Uterus (tissue), 4 donors: Measurements from ENCODE around the gene ZNF407. TPM values are rescaled to one million over a fixed set of nuclear protein-coding genes. Genes with fewer than 3 reads are reported as not detected.

Experiments
- DNase-seq, 2 donors: peaks; one replicate each; pipeline ENCODE4 v3.0.0-alpha.2; 2019 to 2020
- H3K27ac ChIP-seq, 2 donors: fragments of 200-600 bp; sonication (generic); 1 replicate in 1 of 2; 2 replicates in 1 of 2; pipeline ENCODE4 v1.5.1; 2016 to 2018
- H3K27me3 ChIP-seq, 2 donors: fragments of 200-600 bp; sonication (generic); one replicate each; pipeline ENCODE4 v1.5.1; 2018 to 2019; ENCODE audit warnings: control low read depth in 1 of 2
- H3K36me3 ChIP-seq, 2 donors: fragments of 200-600 bp; sonication (generic); one replicate each; pipeline ENCODE4 v1.5.1; 2019; ENCODE audit warnings: control low read depth in 1 of 2
- H3K4me1 ChIP-seq, 2 donors: fragments of 200-600 bp; sonication (generic); one replicate each; pipeline ENCODE4 v1.5.1; 2018 to 2019; ENCODE audit warnings: control low read depth in 1 of 2
- H3K4me3 ChIP-seq, 2 donors: fragments of 200-600 bp; sonication (generic); 1 replicate in 1 of 2; 2 replicates in 1 of 2; pipeline ENCODE4 v1.5.1; 2018 to 2019; ENCODE audit warnings: mild to moderate bottlenecking in 1 of 2
- H3K9me3 ChIP-seq, 2 donors: fragments of 200-600 bp; sonication (generic); one replicate each; pipeline ENCODE4 v1.5.1; 2019; ENCODE audit warnings: control low read depth in 1 of 2
- CTCF ChIP-seq, 4 experiments: fragments of 200-600 bp in 2 of 4; fragments of 450-650 bp in 2 of 4; sonication (generic) in 2 of 4; IDR thresholded peaks; one replicate each; pipeline ENCODE4 v1.5.1; 2016 to 2019; ENCODE audit warnings: antibody characterized with exemption in 4 of 4, mild to moderate bottlenecking in 2 of 4, moderate library complexity in 1 of 4
- POLR2A ChIP-seq, 2 donors: fragments of 450-650 bp; IDR thresholded peaks; one replicate each; pipeline ENCODE4 v1.6.1; 2016; ENCODE audit warnings: antibody characterized with exemption in 2 of 2, mild to moderate bottlenecking in 1 of 2, moderate library complexity in 1 of 2
- intact Hi-C: fragments of 100-400 bp; cut with DNase I; formaldehyde crosslinking; loops from one replicate; pipeline ENCODE4 v1.15.1; 2023; ENCODE audit warnings: low total_unique reads
- total RNA-seq, 4 donors: library from RNA; depleted of rRNA in 3 of 4; stranded (reverse); fragments of >200 nt in 3 of 4; gene quantifications; one replicate each; pipeline versions ENCODE4 v1.1.0 to v1.2.4, GENCODE V29; 2014 to 2023
- donor health status: DM: yes; HTN: yes; CAD: no.

Gene ZNF407
- total RNA-seq, 4 donors from 2014 or later, result 10.6 to 38.9 (median 23.7) TPM

DNA sequence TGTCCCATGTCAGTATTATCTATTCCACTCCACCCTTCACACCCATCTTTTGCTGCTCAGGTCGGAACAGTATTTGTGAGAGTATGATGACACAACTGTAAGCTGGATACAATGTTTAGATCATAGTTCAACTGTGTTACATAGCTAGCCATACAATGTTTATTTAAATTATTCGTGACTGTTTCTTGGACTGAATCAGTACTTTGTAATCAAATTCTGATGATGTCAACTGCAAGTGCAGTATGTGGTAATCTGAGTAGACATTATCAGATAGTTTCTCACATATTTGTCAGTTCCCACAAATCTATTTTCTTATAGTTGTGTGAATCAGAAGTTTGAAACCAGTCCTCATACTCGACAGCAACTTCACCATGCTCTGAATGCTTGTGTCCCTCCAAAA is 177.6 kb downstream of the ZNF407 start:
- no peak for DNase-seq

DNA sequence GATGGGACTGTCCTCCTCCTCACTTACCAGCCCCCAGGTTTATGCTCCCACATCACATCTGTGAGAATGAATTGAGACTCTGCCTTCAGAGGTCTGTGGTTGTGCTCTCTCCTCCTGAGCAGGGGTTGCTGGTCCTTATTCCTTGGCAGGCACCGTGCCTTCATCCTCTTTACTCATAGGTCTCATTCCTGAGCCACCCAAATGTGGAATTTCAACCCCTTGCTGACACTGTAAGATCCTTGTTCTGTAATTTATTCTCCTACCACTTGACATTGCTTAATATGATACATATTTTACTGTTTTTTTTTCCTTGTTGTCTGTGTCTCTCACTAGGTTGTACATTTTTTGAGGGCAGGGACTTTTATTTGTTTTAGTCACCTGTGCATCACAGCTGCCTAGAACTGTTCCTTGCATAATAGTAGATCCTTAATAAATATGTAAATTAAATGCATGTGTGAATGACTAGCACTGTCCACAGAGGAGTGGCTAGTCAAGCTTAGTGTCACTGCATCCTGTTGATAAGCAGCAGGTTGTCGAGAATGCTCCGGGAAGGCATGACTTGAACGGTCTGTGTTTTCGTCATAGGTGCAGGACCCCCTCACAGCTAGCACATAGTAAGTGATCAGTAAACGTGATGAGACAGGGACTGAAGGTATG is 180.6 kb downstream of the ZNF407 start:
- intact Hi-C loops, result no loop called here
- Histone ChIP-seq H3K4me3 (no peak overlapping the region), H3K4me1 (no peaks in the 10 kb centered on the region), H3K36me3 (no peaks in the 10 kb centered on the region), H3K9me3 (no peaks in the 10 kb centered on the region), H3K27ac (no peak overlapping the region), H3K27me3 (no peaks in the 10 kb centered on the region)
- no peak for TF ChIP-seq CTCF (IDR thresholded peaks at IDR 0.05)
- TF ChIP-seq POLR2A (IDR thresholded peaks at IDR 0.05), result no peak
- DNase-seq, result no peak

More for the DNA sequence above, 177.6 kb downstream of the ZNF407 start:
- H3K27me3 ChIP-seq, result no peaks in the 10 kb centered on the region
- no peaks in the 10 kb centered on the region for H3K4me1 ChIP-seq
- no peak for TF ChIP-seq POLR2A (IDR thresholded peaks at IDR 0.05)
- TF ChIP-seq CTCF (IDR thresholded peaks at IDR 0.05), result no peak
- no peaks in the 10 kb centered on the region for H3K9me3 ChIP-seq
- no peaks in the 10 kb centered on the region for H3K36me3 ChIP-seq
- no peak overlapping the region for H3K27ac ChIP-seq
- no peak overlapping the region for H3K4me3 ChIP-seq
- intact Hi-C loops, result no loop called here

GRCh38 chr18:74784752-74785151 is 187.1 kb downstream of the ZNF407 start:
- no peak overlapping the region for H3K4me3 ChIP-seq
- no peaks in the 10 kb centered on the region for H3K36me3 ChIP-seq
- TF ChIP-seq CTCF (IDR thresholded peaks at IDR 0.05) (no peak), POLR2A (IDR thresholded peaks at IDR 0.05) (no peak)
- no peak overlapping the region for H3K27ac ChIP-seq
- no peaks in the 10 kb centered on the region for H3K4me1 ChIP-seq
- no peak for DNase-seq
- no peaks in the 10 kb centered on the region for H3K27me3 ChIP-seq
- intact Hi-C loops, result no loop called here
- no peaks in the 10 kb centered on the region for H3K9me3 ChIP-seq

GRCh38 chr18:74785632-74786031 is 188.0 kb downstream of the ZNF407 start:
- no peak for TF ChIP-seq CTCF (IDR thresholded peaks at IDR 0.05)
- TF ChIP-seq POLR2A (IDR thresholded peaks at IDR 0.05), result no peak
- intact Hi-C loops, result no loop called here
- no peak overlapping the region for H3K27ac ChIP-seq

DNA sequence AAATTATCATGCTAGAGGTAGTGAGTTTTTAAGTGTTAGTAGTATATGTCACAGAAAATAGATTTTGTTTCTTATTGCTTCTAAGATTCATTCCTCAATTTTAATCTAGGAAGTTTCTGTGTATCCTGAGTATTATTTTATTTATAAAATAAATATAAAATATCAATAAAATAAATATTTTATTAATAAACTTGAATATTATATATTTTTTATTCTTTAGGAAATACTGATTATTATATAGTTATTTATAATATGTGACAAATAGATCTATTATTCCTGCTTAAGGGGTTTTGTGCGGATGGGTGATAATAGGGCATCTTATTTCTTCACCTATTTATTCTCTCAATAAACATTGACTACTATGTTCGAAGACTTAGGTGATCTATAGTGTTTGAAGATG is 191.0 kb downstream of the ZNF407 start:
- DNase-seq, result no peak
- intact Hi-C loops, result no loop called here
- H3K27ac ChIP-seq, result no peak overlapping the region
- H3K9me3 ChIP-seq, result no peaks in the 10 kb centered on the region
- H3K4me3 ChIP-seq, result no peak overlapping the region
- H3K4me1 ChIP-seq, result no peaks in the 10 kb centered on the region
- H3K27me3 ChIP-seq, result no peaks in the 10 kb centered on the region
- no peaks in the 10 kb centered on the region for H3K36me3 ChIP-seq
- TF ChIP-seq CTCF (IDR thresholded peaks at IDR 0.05) (no peak), POLR2A (IDR thresholded peaks at IDR 0.05) (no peak)

More at GRCh38 chr18:74785632-74786031, 188.0 kb downstream of the ZNF407 start:
- no peak for DNase-seq
- no peaks in the 10 kb centered on the region for H3K4me1 ChIP-seq
- no peak overlapping the region for H3K4me3 ChIP-seq
- H3K9me3 ChIP-seq, result no peaks in the 10 kb centered on the region
- no peaks in the 10 kb centered on the region for H3K36me3 ChIP-seq
- no peaks in the 10 kb centered on the region for H3K27me3 ChIP-seq
